ENCODE measurements around the gene ARHGAP35. TPM values are rescaled to one million over a fixed set of nuclear protein-coding genes. Genes with fewer than 3 reads are reported as not detected.

The ARHGAP35 gene
- total and polyA plus RNA-seq, 2 experiments from 2014 or later = 13.6 to 57.7 TPM

DNA sequence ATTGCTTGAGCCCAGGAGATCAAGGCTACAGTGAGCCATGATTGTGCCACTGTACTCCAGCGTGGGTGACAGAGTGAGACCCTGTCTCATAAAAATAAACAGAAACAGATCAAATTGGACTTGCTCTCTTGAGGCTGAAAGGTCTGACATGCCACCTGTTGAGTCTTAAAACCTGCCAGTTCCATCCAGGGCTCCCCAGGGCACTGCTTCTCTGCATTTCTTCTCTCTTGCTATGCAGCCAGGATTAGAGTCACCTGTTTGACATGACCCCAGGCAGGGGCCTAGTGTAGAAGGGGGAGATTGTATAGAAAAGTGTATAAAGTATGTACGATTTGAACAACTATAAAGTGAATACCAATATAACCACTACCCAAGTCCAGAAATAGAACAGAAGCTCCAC lies 45.4 kb downstream of the ARHGAP35 start:
- no peak overlapping the region for H3K4me2 ChIP-seq
- ATAC-seq (no peak), DNase-seq (ENCODE audit: low spot score) (no peak)
- H4K20me1 ChIP-seq (replicated peaks; ENCODE audit: insufficient read depth) = peaks cover 45% of the 10 kb centered on the region
- no peak overlapping the region for H2AFZ ChIP-seq
- no peaks in the 10 kb centered on the region for H3K36me3 ChIP-seq (ENCODE audit: insufficient read depth)
- Mint-ChIP-seq H3K27me3 (ENCODE audit: insufficient read depth, low read depth, poor library complexity) (peaks cover 2% of the 10 kb centered on the region), H3K36me3 (ENCODE audit: low read depth) (peaks cover 6% of the 10 kb centered on the region; the same call in 1 of the 3 replicates), H3K4me1 (peaks cover 39% of the 10 kb centered on the region), H3K4me3 (no peak overlapping the region), H3K9me3 (no peaks in the 10 kb centered on the region), H3K27ac (no peak overlapping the region)
- no peak overlapping the region for H3K27ac ChIP-seq (ENCODE audit: low read depth)
- H3K4me3 ChIP-seq = no peak overlapping the region
- H3K27me3 ChIP-seq (ENCODE audit: insufficient read depth) = no peaks in the 10 kb centered on the region
- H3K4me1 ChIP-seq (ENCODE audit: insufficient read depth) = peaks cover 24% of the 10 kb centered on the region
- peaks cover 97% of the 10 kb centered on the region for H3K79me2 ChIP-seq (replicated peaks; ENCODE audit: insufficient read depth)
- no peak for TF ChIP-seq NANOG (IDR thresholded peaks at IDR 0.05; ENCODE audit: borderline replicate concordance)
- TF ChIP-seq REST (IDR thresholded peaks at IDR 0.05; ENCODE audit: unreplicated experiment) = no peak
- no peaks in the 10 kb centered on the region for H3F3A ChIP-seq (replicated peaks; ENCODE audit: low read depth)
- no peaks in the 10 kb centered on the region for H3K9me2 ChIP-seq (ENCODE audit: insufficient read depth)

GRCh38 chr19:46907880-46908279 lies 47.1 kb downstream of the ARHGAP35 start:
- Histone ChIP-seq H2AFZ (no peak overlapping the region), H3K27ac (ENCODE audit: low read depth) (no peak overlapping the region), H3K9me2 (ENCODE audit: insufficient read depth) (no peaks in the 10 kb centered on the region), H3K4me2 (no peak overlapping the region), H3K36me3 (ENCODE audit: insufficient read depth) (no peaks in the 10 kb centered on the region), H3K79me2 (replicated peaks; ENCODE audit: insufficient read depth) (peaks cover 97% of the 10 kb centered on the region), H3K27me3 (ENCODE audit: insufficient read depth) (no peaks in the 10 kb centered on the region), H3F3A (replicated peaks; ENCODE audit: low read depth) (no peaks in the 10 kb centered on the region), H3K4me1 (ENCODE audit: insufficient read depth) (peaks cover 25% of the 10 kb centered on the region), H3K4me3 (no peak overlapping the region), H4K20me1 (replicated peaks; ENCODE audit: insufficient read depth) (peaks cover 34% of the 10 kb centered on the region)
- ATAC-seq = no peak
- no peak overlapping the region for H3K27ac Mint-ChIP-seq
- DNase-seq (ENCODE audit: low spot score) = no peak
- H3K4me3 Mint-ChIP-seq = no peak overlapping the region
- peaks cover 29% of the 10 kb centered on the region for H3K4me1 Mint-ChIP-seq
- peaks cover 6% of the 10 kb centered on the region; the same call in 1 of the 3 replicates for H3K36me3 Mint-ChIP-seq (ENCODE audit: low read depth)
- no peaks in the 10 kb centered on the region for H3K9me3 Mint-ChIP-seq
- H3K27me3 Mint-ChIP-seq (ENCODE audit: insufficient read depth, low read depth, poor library complexity) = peaks cover 2% of the 10 kb centered on the region
- TF ChIP-seq ZNF331 (CRISPR knock-in tag; IDR thresholded peaks at IDR 0.05; ENCODE audit: low read depth) = no peak
- no peak for TF ChIP-seq POLR2AphosphoS5 (IDR thresholded peaks at IDR 0.05; ENCODE audit: low read depth)
- no peak for TF ChIP-seq REST (IDR thresholded peaks at IDR 0.05; ENCODE audit: unreplicated experiment)
- no peak for TF ChIP-seq EZH2 (IDR thresholded peaks at IDR 0.05; ENCODE audit: low read depth, unreplicated experiment)
- TF ChIP-seq ZNF114 (CRISPR knock-in tag; IDR thresholded peaks at IDR 0.05) = no peak
- no peak for TF ChIP-seq JUNB (IDR thresholded peaks at IDR 0.05; ENCODE audit: unreplicated experiment)
- TF ChIP-seq CREB1 (CRISPR knock-in tag; IDR thresholded peaks at IDR 0.05; ENCODE audit: low read depth) = no peak
- TF ChIP-seq EZH2phosphoT487 (IDR thresholded peaks at IDR 0.05; ENCODE audit: unreplicated experiment) = no peak
- TF ChIP-seq, protein P1, sequence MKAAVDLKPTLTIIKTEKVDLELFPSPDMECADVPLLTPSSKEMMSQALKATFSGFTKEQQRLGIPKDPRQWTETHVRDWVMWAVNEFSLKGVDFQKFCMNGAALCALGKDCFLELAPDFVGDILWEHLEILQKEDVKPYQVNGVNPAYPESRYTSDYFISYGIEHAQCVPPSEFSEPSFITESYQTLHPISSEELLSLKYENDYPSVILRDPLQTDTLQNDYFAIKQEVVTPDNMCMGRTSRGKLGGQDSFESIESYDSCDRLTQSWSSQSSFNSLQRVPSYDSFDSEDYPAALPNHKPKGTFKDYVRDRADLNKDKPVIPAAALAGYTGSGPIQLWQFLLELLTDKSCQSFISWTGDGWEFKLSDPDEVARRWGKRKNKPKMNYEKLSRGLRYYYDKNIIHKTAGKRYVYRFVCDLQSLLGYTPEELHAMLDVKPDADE (IDR thresholded peaks at IDR 0.05) = no peak
- no peak for TF ChIP-seq NANOG (IDR thresholded peaks at IDR 0.05; ENCODE audit: borderline replicate concordance)
